Measurements from ENCODE around the gene C3orf80.
"Not testable (repeated sequence)": the region's sequence is repeated elsewhere in the genome, so short reads cannot be mapped to it uniquely, and the experiment has no call there.

C3orf80 gene

GRCh38 chr3:160213191-160213590 is 12.0 kb upstream of the C3orf80 start:
- DNase-seq (ENCODE audit: low read depth) = no peak

GRCh38 chr3:160217675-160218074 is 7.5 kb upstream of the C3orf80 start:
- no peak for DNase-seq (ENCODE audit: low read depth)

GRCh38 chr3:160218136-160218535 is 7.1 kb upstream of the C3orf80 start:
- DNase-seq (ENCODE audit: low read depth) = no peak

GRCh38 chr3:160220038-160220437 is 5.2 kb upstream of the C3orf80 start:
- no peak for DNase-seq (ENCODE audit: low read depth)

GRCh38 chr3:160221019-160221418 is 4.2 kb upstream of the C3orf80 start:
- DNase-seq (ENCODE audit: low read depth) = no peak

GRCh38 chr3:160224256-160224655 is 966 bp upstream of the C3orf80 start:
- no peak for DNase-seq (ENCODE audit: low read depth)

GRCh38 chr3:160224811-160225175 is 429 bp upstream of the C3orf80 start:
- no peak for DNase-seq (ENCODE audit: low read depth)

- DNase-seq (ENCODE audit: low read depth) = no peak
These were observed 1.0 kb downstream of the C3orf80 start for GRCh38 chr3:160226026-160226907.

- no peak for DNase-seq (ENCODE audit: low read depth)
These were observed 2.2 kb downstream of the C3orf80 start for GRCh38 chr3:160227419-160227818.

- no peak for DNase-seq (ENCODE audit: low read depth)
These were observed 6.8 kb downstream of the C3orf80 start for GRCh38 chr3:160232014-160232413.

- DNase-seq (ENCODE audit: low read depth) = not testable (repeated sequence)
These were observed 15.5 kb downstream of the C3orf80 start for GRCh38 chr3:160240719-160241118.

GRCh38 chr3:160245261-160245800 is 20.1 kb downstream of the C3orf80 start:
- no peak for DNase-seq (ENCODE audit: low read depth)

- DNase-seq (ENCODE audit: low read depth) = no peak
These were observed 22.5 kb downstream of the C3orf80 start for GRCh38 chr3:160247766-160248165.

- no peak for DNase-seq (ENCODE audit: low read depth)
These were observed 28.1 kb downstream of the C3orf80 start for GRCh38 chr3:160253298-160253697.

GRCh38 chr3:160257606-160258005 is 32.4 kb downstream of the C3orf80 start:
- DNase-seq (ENCODE audit: low read depth) = no peak

- DNase-seq (ENCODE audit: low read depth) = no peak
These were observed 34.4 kb downstream of the C3orf80 start for GRCh38 chr3:160259589-160259988.

- DNase-seq (ENCODE audit: low read depth) = no peak
These were observed 35.5 kb downstream of the C3orf80 start for GRCh38 chr3:160260587-160261270.

- DNase-seq (ENCODE audit: low read depth) = no peak
These were observed 39.9 kb downstream of the C3orf80 start for GRCh38 chr3:160265088-160265487.
